PFSK-1 (cell line): ENCODE data around the gene ZEB1.

Experiments used
- FOXP2 ChIP-seq: optimal IDR thresholded peaks from 2 replicates; pipeline ENCODE3; 2011; ENCODE audit warnings: borderline replicate concordance, control low read depth, inconsistent platforms; ENCODE audit not compliant: insufficient read depth; ENCODE audit errors: extremely low read length, extremely low read depth
- POLR2AphosphoS5 ChIP-seq: IDR thresholded peaks from 2 replicates; pipeline ENCODE4 v1.6.1; 2012; ENCODE audit warnings: low read depth, mild to moderate bottlenecking, control low read depth, low read length, moderate library complexity
- SIN3A ChIP-seq: IDR thresholded peaks from 2 replicates; pipeline ENCODE4 v1.6.1; 2012; ENCODE audit warnings: mild to moderate bottlenecking, low read length, moderate library complexity, borderline replicate concordance; ENCODE audit not compliant: insufficient read depth
- TF ChIP-seq, protein P1 (sequence below), 2 experiments: IDR thresholded peaks; 2 replicates each; pipeline versions ENCODE4 v1.6.1 to v1.8.0; 2011 to 2012; ENCODE audit warnings: low read depth in 2 of 2, low read length in 2 of 2, control low read depth in 1 of 2, inconsistent platforms in 1 of 2, mild to moderate bottlenecking in 1 of 2, moderate library complexity in 1 of 2; ENCODE audit not compliant: insufficient read depth in 1 of 2

DNA sequence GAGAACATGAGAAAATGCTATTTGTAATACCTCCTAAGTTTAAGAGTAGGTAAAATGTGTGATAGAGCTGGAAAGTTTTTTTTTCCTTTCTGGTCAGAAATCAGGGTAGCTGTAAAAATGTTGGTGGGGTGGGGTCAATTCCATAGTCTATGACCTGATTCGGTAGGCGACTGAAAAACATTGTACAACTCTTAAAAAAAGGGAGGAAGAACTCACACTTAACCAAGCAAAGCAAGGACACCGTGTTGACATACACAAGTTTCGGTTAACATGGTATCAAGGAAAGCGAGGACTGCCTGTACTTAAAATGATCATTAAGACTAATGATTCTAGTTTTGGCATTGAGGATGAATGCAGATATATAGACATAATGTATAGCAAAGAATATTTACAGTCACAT lies 1.8 kb upstream of the ZEB1 start:
- TF ChIP-seq, protein P1, sequence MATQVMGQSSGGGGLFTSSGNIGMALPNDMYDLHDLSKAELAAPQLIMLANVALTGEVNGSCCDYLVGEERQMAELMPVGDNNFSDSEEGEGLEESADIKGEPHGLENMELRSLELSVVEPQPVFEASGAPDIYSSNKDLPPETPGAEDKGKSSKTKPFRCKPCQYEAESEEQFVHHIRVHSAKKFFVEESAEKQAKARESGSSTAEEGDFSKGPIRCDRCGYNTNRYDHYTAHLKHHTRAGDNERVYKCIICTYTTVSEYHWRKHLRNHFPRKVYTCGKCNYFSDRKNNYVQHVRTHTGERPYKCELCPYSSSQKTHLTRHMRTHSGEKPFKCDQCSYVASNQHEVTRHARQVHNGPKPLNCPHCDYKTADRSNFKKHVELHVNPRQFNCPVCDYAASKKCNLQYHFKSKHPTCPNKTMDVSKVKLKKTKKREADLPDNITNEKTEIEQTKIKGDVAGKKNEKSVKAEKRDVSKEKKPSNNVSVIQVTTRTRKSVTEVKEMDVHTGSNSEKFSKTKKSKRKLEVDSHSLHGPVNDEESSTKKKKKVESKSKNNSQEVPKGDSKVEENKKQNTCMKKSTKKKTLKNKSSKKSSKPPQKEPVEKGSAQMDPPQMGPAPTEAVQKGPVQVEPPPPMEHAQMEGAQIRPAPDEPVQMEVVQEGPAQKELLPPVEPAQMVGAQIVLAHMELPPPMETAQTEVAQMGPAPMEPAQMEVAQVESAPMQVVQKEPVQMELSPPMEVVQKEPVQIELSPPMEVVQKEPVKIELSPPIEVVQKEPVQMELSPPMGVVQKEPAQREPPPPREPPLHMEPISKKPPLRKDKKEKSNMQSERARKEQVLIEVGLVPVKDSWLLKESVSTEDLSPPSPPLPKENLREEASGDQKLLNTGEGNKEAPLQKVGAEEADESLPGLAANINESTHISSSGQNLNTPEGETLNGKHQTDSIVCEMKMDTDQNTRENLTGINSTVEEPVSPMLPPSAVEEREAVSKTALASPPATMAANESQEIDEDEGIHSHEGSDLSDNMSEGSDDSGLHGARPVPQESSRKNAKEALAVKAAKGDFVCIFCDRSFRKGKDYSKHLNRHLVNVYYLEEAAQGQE (IDR thresholded peaks at IDR 0.05; ENCODE audit: insufficient read depth in 1 of 2, low read depth in 2 of 2, low read length in 2 of 2), result no peak
- no peak for TF ChIP-seq FOXP2
- TF ChIP-seq SIN3A, result no peak
- no peak for TF ChIP-seq POLR2AphosphoS5
